HG03521 (cell line): ENCODE results near the gene CCDC51.

Experiments used
- ATAC-seq: cut with Tn5 transposase; IDR thresholded peaks from one replicate; pipeline ENCODE4 v1.9.1; 2021; ENCODE audit warnings: mild to moderate bottlenecking, moderate library complexity; ENCODE audit not compliant: unreplicated experiment

CCDC51 gene

DNA sequence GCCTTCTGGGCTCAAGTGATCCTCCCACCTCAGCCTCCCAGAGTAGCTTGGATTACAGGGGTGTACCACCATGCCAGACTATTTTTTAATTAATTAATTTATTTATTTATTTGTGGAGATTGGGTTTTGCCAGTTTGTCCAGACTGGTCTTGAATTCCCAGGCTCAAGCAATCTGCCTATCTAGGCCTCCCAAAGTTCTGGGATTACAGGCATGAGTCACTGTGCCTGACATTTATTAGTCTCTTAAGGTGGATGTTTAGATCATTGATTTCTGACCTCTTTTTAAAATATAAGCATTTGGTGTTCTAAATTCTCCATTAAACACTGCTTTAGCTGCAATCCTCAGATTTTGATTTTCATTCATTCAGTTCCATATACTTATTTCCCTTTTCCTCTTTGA lies 52.3 kb downstream of the CCDC51 start:
- ATAC-seq: no peak
